ENCODE results near the gene HNRNPLL.
"Not testable (repeated sequence)": the region's sequence is repeated elsewhere in the genome, so short reads cannot be mapped to it uniquely, and the experiment has no call there.

Gene HNRNPLL

GRCh38 chr2:38602732-38603401, at the start of gene HNRNPLL:
Gene HNRNPLL (minus strand): TSS chr2:38602928. CDS start chr2:38602626, 302 bp downstream.
- peak; percentile 96 to 98 for DNase-seq (ENCODE audit: low read depth in 2 of 2)

GRCh38 chr2:38650717-38651116, 48.0 kb upstream of the HNRNPLL start:
- no peak for DNase-seq (ENCODE audit: low read depth in 2 of 2)

GRCh38 chr2:38650012-38650411, 47.3 kb upstream of the HNRNPLL start:
- no peak for DNase-seq (ENCODE audit: low read depth in 2 of 2)

- no peak for DNase-seq (ENCODE audit: low read depth in 2 of 2)
Measured at GRCh38 chr2:38649176-38649728, 46.5 kb upstream of the HNRNPLL start.

- DNase-seq (ENCODE audit: low read depth in 2 of 2), result no peak
Measured at GRCh38 chr2:38648107-38648761, 45.5 kb upstream of the HNRNPLL start.

GRCh38 chr2:38643683-38644511, 41.2 kb upstream of the HNRNPLL start:
- DNase-seq (ENCODE audit: low read depth in 2 of 2), result not testable (repeated sequence)

GRCh38 chr2:38643021-38643671, 40.4 kb upstream of the HNRNPLL start:
- DNase-seq (ENCODE audit: low read depth in 2 of 2), result no peak

GRCh38 chr2:38642373-38643017, 39.8 kb upstream of the HNRNPLL start:
- not testable (repeated sequence) for DNase-seq (ENCODE audit: low read depth in 2 of 2)

- DNase-seq (ENCODE audit: low read depth in 2 of 2), result no peak
Measured at GRCh38 chr2:38636069-38636468, 33.3 kb upstream of the HNRNPLL start.

GRCh38 chr2:38635139-38635538, 32.4 kb upstream of the HNRNPLL start:
- DNase-seq (ENCODE audit: low read depth in 2 of 2), result no peak

- no peak for DNase-seq (ENCODE audit: low read depth in 2 of 2)
Measured at GRCh38 chr2:38634684-38635083, 32.0 kb upstream of the HNRNPLL start.

- no peak for DNase-seq (ENCODE audit: low read depth in 2 of 2)
Measured at GRCh38 chr2:38633895-38634294, 31.2 kb upstream of the HNRNPLL start.

- DNase-seq (ENCODE audit: low read depth in 2 of 2), result no peak
Measured at GRCh38 chr2:38632980-38633379, 30.3 kb upstream of the HNRNPLL start.

- DNase-seq (ENCODE audit: low read depth in 2 of 2), result no peak
Measured at GRCh38 chr2:38631976-38632375, 29.2 kb upstream of the HNRNPLL start.

- no peak for DNase-seq (ENCODE audit: low read depth in 2 of 2)
Measured at GRCh38 chr2:38629684-38630083, 27.0 kb upstream of the HNRNPLL start.

- DNase-seq (ENCODE audit: low read depth in 2 of 2), result no peak
Measured at GRCh38 chr2:38627391-38627790, 24.7 kb upstream of the HNRNPLL start.

- DNase-seq (ENCODE audit: low read depth in 2 of 2), result peak in 1 of 2 donors; percentile 13
Measured at GRCh38 chr2:38626326-38627035, 23.8 kb upstream of the HNRNPLL start.

- DNase-seq (ENCODE audit: low read depth in 2 of 2), result no peak
Measured at GRCh38 chr2:38622210-38622609, 19.5 kb upstream of the HNRNPLL start.

- no peak for DNase-seq (ENCODE audit: low read depth in 2 of 2)
Measured at GRCh38 chr2:38621018-38621417, 18.3 kb upstream of the HNRNPLL start.

- no peak for DNase-seq (ENCODE audit: low read depth in 2 of 2)
Measured at GRCh38 chr2:38620282-38620977, 17.7 kb upstream of the HNRNPLL start.

All from stimulated activated CD4-positive, alpha-beta T cell treated with anti-CD3 and anti-CD28 coated beads, Interleukin-4, amount 100 ng/mL, for 48 hours (primary cell).